Stimulated activated CD8-positive, alpha-beta memory T cell treated with anti-CD3 and anti-CD28 coated beads, Interleukin-2, amount 100 ng/mL, for 48 hours (primary cell): ENCODE measurements around the gene RALY.

Source experiments
- DNase-seq, 2 donors: peaks; one replicate each; pipeline ENCODE4 v3.0.0-alpha.2; 2020; ENCODE audit warnings: low read depth in 2 of 2

The RALY gene

DNA sequence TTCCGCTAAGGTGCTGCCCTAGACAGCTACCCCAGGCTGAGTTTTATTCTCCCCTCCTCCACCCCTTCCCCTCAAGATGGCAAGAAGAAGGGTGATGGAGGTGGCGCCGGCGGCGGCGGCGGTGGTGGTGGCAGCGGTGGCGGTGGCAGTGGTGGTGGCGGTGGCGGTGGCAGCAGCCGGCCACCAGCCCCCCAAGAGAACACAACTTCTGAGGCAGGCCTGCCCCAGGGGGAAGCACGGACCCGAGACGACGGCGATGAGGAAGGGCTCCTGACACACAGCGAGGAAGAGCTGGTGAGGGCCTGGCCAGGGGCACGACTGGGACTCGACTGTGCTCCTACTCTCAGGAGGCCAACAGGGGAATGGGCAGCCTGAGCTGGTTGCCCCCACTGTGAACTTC, 83.2 kb downstream of the RALY start:
- DNase-seq = no peak

DNA sequence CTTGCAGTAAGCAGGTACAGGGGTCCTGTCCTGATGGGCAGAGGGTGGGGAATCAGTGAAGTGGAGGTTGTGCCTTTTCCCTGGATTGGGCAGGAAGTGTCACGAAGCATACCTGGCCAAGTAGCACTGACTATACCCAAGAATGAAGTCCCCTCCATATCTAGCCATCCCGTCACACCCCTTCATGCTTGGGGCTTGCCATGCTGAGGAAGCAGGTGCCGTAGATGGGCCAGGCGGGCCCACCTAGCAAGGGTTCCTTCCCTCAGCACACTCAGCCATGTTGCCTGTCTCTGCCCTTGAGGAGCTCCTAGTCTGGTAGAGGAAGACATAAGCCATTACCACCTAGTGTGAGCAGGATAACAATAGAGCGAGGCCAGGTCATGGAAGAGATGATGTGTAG, 84.8 kb downstream of the RALY start:
- DNase-seq = no peak

DNA sequence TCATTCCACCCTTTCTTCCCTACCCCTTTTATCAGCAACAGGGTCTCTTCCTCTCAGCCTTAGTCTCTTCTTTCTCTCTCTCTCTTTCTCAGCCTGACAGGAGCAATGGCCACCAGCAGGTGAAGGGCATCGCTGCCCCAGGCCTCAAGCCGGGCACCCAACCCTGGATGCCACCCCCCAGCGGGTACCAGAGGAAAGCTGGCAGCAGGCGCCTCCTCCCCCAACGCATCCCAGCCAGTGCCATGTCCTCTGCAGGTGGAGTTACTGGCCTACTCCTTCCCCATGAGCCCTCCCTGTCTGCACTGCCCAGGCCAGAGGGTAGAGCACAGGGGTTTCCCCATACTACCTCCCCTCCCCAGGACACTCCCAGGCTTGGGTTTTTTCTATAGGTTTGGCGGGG, 86.1 kb downstream of the RALY start:
- no peak for DNase-seq

DNA sequence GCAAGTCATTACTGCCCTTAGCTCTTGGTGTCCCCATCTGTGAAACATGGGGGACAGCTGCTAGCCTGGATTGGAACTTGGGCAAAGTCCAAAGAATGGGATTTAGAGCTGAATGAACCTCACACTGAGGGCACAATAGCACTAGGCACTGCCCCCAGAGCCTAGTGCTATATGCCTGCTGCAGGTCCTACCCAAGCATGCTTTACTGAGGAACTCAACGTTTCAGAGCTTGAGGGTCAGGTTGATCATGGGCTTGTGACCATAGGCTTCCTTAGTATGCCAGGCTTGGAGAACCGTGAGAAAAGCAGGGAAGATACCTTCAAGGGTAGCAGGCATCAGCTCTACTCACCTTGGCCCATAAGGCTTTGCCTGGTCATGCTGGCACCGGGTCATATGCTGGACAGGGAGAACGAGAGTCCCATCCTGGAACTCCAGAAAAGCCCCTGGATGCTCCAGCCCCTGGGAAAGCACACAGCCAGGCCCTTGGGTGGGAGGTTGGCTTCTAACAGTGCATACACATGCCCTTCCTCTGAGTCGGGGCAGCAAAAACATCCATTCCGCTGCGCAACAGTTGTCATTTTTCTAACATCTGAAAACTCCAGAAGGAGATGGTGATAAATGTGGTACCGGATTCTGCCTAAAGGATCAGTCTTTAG, 88.6 kb downstream of the RALY start:
- DNase-seq = no peak

DNA sequence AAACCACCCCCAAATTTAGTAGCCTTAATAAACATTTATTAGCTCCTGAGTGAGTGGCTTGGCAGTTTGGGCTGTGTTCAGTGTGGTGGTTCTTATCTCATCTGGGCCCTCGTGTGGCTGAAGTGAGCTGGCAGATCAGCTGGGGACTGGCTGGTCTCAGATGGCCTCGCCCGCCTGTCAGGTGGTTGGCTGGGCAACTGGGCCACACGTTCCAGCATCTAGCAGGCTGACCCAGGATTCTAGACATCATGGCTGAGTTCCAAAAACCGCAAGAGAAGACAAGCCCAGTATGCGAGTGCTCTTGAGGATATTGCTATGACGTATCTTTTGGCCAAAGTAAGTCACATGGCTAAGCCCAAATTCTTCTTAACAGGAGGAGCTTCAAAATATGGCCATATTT, 89.4 kb downstream of the RALY start:
- DNase-seq = no peak

DNA sequence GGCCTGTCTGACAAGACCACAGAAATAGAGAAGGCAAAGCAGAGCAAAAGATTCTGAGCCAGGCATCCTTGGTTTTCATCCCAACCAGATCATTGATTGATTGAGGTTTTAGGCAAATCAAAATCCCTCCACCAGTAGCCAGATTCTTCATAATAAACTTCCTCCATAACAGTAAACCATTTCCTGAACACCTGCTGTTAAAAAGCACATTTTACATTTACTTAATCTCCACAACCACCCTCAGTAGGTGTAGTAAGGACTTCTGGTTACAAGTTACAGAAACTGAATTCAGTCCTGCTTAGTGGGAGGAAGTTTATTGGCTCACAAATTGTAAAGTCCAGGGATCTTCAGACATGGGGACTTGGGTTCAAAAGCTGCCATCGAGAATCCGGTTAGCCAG, 90.1 kb downstream of the RALY start:
- no peak for DNase-seq

DNA sequence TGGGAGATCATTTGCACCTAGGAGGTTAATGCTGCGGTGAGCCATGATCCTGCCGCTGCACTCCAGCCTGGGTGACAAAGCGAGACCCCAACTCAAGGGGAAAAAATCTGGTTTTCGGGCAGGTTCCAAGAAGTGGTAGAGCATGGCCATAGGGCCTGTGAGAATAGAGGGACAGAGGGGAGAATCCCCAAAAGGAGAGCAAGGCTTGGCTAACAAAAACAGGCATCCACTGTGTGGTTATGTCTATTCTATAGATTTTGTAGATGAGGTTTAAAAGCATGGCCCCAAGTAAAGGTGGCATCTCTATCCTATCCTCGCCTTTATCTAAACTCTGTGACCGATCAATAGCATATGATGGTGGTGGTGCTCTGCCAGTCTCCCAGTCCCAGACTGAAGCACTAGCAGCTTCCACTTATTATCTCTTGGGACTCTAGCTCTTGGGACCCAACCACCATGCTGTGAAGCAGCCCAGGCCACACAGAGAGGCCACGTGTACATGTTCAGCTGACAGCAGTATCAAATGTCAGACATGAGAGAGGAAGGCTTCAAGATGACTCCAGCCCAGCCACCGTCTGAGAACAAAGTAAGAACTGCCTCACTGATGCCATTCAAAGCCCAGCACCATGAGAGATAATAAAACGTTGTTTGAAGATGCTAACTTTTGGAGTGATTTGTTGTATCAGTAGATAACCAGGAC, 90.7 kb downstream of the RALY start:
- DNase-seq = no peak

DNA sequence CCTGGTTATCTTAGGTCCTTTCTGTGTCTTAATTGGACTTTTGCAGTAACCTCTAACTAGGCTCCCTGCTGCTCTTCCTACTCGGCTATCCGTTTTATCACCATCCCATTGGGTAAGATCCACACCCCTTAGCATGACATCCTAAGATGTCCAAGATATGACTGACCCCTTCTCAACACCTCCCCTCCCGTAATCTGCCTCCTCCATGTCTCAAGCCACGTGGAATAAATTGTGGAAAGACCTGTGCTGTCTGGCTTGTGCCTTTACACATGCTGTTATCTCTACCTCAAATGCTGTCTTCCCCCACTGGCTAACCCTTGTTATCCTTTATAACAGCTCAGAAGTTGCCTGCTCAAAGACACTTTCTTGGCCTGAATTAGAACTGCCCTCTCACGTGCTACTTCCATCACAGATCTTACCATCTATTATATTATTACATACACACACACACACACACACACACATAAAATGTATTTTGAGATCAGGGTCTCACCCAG, 91.9 kb downstream of the RALY start:
- no peak for DNase-seq

DNA sequence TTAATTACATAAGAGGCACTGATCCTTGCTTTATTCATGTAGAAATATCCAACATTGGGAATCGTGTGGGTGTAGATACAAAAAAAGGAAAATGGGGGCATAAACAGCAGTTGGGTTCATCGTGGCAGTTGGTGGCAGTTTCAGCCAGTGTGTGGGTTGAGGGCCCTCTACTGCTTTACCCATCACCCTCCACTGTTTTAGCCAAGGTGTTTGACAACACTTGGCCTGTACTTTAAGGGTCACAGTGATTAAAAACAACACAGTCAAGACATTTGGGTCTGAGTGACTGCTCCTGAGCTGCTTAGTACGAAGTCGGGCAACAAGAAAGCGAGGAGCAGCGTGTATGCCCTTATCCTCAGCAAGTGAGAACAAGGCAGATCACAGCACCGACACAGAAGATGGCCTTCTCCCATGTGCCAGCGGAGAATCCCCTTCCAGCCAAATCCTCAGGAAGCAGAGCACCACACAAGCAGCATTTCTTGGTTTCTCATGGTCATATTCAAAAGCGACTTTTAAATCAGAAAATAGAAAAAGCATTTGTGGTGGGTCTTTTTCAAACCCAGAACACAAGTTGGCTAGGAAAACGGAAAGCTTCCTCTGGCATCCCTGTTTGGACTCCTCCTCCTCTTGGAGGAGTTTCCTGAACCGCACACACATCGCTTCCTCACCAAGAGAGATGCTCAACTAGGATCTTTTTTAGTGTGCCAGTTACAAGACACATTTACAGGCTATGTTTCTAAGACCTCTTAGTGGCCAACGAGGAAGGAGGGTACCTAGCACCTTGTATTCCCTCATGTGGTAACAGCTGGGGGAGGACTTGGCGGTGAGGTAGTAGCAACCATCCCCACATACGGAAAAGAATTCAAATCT, 94.8 kb downstream of the RALY start:
- no peak for DNase-seq

DNA sequence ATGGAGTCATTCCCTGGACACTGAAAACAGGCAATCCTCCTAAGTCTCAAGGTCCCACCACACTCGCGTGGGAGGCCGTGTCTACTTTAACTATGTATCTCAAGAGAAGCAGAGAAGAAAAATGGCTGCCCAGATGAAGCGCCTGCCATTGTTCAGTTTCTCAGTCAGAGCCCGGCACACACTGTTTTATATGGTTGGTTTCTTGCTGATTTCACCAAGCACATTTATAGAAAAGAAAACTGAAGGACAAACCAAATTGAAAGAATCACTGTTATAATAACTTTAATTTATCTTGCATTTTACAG, 95.4 kb downstream of the RALY start:
- DNase-seq = no peak

DNA sequence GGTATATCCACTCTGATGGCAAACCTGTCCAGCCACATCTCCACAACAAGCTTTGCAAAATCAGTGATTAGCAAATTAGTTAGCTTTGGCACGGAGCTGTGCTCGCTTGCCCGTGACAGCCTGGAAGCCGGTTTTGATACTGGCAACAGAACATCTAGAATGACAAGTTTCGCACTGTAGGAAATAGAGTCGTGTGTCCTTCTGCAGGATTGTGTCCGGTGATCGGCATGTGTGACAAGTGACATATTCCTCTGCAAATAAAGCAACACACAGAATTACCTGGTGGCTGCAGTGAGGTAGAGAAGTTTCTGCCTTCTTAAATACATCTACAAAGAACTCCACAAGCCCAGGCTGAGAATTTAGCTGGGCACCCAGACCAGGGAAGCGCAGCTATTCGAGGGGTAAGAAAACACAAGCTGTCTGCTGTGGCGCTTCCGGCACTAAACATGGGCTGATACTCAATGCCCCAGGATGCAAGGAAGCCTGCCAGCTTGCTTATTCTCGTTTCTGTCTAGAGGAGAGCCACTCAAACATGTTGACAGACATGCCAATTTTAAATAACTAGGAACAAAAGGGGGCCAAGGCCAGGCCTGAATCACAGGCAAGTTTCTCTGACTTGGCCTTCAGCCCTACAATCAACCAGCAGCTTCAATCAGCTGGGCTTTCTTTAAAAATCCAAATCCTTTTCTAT, 96.1 kb downstream of the RALY start:
- no peak for DNase-seq

DNA sequence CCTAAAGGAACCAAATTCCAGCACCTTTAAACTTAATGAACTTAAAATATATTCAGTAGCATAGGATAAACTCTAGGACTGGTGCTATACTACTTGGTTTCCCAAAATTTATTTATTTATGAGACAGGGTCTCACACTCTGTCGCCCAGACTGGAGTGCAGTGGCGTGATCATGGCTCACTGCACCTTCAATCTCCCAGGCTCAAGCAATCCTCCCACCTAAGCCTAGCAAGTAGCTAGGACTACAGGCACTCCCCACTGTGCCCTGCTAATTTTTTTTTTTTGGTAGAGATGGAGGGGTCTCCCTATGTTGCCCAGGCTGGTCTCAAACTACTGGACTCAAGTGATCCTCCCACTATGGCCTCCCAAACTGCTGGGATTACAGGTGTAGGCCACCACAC, 96.9 kb downstream of the RALY start:
- DNase-seq = no peak

DNA sequence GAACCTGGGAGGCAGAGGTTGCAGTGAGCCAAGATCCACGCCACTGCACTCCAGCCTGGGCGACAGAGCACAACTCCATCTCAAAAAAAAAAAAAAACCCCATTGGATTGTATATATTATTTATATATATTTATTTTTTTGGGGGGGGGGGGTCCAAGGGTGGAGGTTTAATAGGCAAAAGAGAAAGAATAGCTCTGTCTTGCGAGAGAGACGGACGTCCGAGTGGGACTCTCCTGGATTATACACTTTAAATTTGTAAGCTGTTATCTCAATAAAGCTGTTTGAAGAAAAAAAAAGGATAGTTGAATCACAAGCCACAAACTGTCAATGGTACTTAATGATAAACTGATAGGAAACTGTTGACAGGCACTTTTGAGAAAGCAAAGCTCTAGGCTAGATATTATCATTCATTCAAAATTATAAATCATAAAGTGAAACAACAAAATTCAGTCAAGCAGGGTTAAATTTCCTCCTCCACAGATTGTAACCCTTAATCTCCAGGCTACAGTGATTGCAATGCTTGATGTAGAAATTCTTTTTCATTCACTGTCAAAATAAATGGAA, 98.0 kb downstream of the RALY start:
- no peak for DNase-seq

DNA sequence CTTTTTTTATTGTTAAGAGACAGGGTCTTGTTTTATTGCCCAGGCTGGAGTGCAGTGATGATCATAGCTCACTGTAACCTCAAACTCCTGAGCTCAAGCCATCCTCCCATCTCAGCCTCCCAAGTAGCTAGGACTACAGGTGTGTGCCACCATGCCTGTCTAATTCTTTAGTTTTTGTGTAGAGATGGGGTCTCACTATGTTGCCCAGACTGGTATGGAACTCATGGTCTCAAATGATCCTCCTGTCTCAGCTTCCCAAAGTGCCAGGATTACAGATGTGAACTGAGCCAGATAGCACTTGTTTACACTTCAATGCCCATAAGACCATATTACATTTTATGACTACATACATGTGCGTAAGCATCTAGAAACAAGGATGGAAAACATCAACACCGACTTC, 100.2 kb downstream of the RALY start:
- no peak for DNase-seq

DNA sequence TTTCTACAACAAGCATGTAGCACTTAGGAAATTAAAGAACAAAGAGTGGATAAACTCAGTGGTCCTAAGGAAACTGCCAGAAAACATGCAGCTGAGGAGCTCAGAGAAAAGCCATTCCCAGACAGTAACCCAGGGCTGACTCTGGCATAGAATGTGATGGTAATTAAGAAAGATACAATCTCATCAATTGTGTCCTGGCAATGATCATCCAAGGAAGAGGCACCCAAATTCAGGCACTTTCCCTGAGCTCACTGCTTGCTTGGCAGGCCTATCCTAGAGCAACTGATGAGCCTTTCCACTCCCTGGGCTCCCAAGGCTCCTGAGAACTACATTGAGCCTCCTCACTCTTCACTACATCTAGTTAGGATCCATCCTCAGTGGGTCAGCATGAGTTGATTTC, 102.1 kb downstream of the RALY start:
- no peak for DNase-seq

DNA sequence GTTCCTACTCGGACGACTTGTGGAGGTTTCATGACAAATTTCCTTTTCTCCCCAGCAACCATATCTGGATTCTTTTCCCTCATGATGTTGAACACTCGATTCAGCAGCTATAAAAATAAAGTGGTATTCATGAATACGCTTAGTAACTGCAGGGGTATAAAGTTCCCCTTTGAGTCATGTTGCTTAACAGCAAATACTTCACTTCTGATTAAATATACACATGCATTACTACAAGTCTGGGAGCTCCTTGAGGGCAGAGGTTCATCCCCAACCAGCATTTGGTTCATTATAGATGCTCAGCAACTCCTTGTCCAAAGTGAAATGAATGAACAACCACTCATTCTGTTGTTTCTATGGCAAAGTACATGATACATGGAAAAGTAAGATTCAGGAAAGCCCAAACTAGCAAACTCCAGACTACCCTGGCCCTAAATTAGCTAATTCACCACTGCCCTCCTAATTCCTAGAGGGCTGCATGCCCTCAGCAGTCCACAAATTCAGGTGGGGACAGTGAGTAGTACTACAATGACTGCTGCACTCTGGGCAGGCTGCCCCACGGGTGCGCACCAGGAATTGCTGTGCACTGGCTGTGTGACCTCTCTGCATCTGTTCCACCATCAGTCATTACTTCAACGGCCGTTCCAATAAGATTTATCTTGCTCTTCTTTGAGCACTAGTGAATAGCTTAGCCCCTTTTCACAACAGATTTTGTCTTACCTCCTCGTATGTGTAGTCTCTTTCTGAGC, 103.2 kb downstream of the RALY start:
- no peak for DNase-seq

DNA sequence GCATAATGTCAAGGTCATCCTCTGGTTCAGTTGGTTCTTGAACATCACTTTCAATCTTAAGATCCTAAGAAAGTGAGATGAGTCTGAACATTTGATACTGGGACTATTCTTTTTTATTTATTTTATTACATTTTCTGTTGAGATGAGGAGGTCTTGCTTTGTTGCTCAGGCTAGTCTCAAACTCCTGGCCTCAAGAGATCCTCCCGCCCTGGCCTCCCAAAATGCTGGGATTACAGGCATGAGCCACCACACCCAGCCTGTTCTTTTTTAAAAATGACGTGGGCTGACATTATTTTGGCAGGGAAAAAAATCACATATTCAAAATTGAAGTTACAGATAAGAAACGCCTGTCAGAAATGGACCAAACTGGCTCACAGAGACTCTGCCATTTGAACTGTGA, 104.9 kb downstream of the RALY start:
- DNase-seq = no peak

DNA sequence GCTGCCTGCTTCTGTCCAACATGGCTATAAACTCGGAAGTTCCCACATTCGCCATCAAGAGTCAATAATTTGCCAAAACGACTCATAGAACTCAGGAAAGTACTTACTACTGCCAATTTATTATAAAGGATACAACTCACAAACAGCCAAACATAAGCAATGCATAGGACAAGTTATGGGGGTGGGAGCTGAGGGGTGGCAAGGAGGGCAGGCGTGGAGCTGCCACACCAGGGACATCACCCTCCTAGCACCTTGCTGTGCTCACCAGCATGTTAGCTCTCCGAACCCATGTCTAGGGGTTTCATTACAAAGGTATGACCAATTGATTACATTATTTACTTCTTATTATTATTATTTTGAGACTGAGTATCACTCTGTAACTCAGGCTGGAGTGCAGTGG, 106.0 kb downstream of the RALY start:
- no peak for DNase-seq

DNA sequence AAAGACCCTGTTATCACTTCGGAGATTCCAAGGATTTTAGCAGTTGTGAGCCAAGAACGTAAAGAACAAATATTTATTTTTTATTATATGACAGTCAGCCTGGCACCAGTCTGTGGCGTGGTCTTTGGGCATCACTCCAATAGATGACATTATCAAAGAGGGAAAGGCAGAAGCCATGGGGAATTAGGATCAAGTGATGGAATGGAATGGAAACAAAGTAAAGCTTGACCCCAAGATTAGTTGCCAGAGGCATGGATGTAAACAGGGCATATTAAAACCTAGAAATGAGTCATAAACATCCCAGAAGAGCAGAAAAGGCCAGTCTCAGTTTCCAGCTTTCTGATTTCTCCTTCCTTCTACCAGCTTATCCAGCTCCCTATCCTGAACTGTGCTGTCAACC, 106.9 kb downstream of the RALY start:
- DNase-seq = no peak

DNA sequence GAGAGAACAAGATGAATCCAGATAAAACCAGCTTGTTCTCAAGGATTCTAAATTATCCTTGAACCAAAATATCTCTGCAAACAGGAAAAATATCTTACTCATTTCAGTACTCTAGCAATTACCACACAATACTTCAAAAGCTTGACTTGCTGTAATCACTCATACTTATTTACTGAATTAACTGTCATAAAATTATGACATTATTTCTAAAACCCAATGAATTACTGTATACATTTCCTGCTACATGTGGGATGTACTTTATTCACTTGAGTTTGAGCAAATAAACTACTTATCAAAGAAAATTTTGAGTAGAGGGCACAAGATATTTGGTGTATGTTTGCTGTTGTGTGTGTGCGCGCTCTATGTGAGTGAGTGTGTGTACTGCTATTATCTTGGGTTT, 108.6 kb downstream of the RALY start:
- no peak for DNase-seq

DNA sequence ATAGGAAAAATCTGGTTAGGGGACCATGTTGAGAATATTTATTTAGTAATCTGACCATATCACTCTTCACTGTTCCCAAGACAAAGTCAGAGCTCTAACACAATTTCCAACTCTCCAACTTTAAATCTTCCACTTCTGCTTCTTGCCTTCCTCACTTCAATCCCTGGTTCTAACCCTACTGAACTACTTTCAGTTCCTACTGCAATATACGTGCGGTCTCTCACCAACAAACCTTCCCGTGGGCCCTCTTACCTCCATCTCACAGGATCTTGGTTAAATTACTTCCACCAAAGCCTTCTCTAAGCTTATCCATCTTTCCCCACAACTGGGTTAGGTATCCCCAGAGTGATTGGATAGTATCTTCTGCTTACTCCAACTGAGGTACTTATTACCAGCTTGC, 110.3 kb downstream of the RALY start:
- no peak for DNase-seq
